PC-3 (cell line): ENCODE measurements around the gene PIGV. TPM values are rescaled to one million over a fixed set of nuclear protein-coding genes. Genes with fewer than 3 reads are reported as not detected.

Experiments used
- ATAC-seq: fragments of 200-7000 bp; cut with Tn5 transposase; 2 replicates; pipeline ENCODE4 v1.9.1; 2020; ENCODE audit warnings: mild to moderate bottlenecking, moderate library complexity
- BruUV-seq: library from RNA; stranded (reverse); fragments of 400-500 nt; replicated peaks from 2 replicates; lab custom pipeline; 2021; lab: Mats Ljungman, UMichigan
- CTCF ChIA-PET: fragments of 300-600 bp; sonication (Branson Sonifier 250); formaldehyde crosslinking; loops from one replicate; lab custom pipeline; 2022; ENCODE audit warnings: antibody characterized with exemption; lab: Charles Lee
- POLR2A ChIA-PET: fragments of 300-600 bp; sonication (Branson Sonifier 250); formaldehyde crosslinking; loops from one replicate; lab custom pipeline; 2022; ENCODE audit warnings: antibody characterized with exemption; ENCODE audit not compliant: unreplicated experiment; lab: Charles Lee
- DNase-seq: peaks from one replicate; pipeline ENCODE4 v3.0.0-alpha.2; 2015
- H2AFZ ChIP-seq: fragments of 300-600 bp; sonication (generic); 2 replicates; pipeline ENCODE4 v1.6.0; 2016; ENCODE audit warnings: antibody characterized with exemption, low read length
- H3F3A ChIP-seq: fragments of 300-600 bp; sonication (generic); one replicate; pipeline ENCODE4 v1.6.0; 2017; ENCODE audit warnings: antibody characterized with exemption, low read length, control low read depth, mild to moderate bottlenecking; ENCODE audit not compliant: unreplicated experiment
- H3K27ac ChIP-seq: fragments of 300-600 bp; sonication (generic); 2 replicates; pipeline ENCODE4 v1.5.1; 2016; ENCODE audit warnings: mild to moderate bottlenecking, low read length
- H3K27me3 ChIP-seq: fragments of 300-600 bp; sonication (generic); 2 replicates; pipeline ENCODE4 v1.6.1; 2016; ENCODE audit warnings: low read length, mixed read lengths
- H3K36me3 ChIP-seq: fragments of 300-600 bp; sonication (generic); 2 replicates; pipeline ENCODE4 v1.6.1; 2016; ENCODE audit warnings: low read depth, mixed run types, low read length, mixed read lengths
- H3K4me1 ChIP-seq: fragments of 300-600 bp; sonication (generic); 2 replicates; pipeline ENCODE4 v1.5.1; 2016; ENCODE audit warnings: low read length; ENCODE audit not compliant: insufficient read depth
- H3K4me2 ChIP-seq: fragments of 300-600 bp; sonication (generic); 2 replicates; pipeline ENCODE4 v1.6.0; 2016; ENCODE audit warnings: low read length
- H3K4me3 ChIP-seq: fragments of 300-600 bp; sonication (generic); 2 replicates; pipeline ENCODE4 v1.5.1; 2016; ENCODE audit warnings: mild to moderate bottlenecking, low read length, mixed read lengths
- H3K79me2 ChIP-seq: fragments of 300-600 bp; sonication (generic); 2 replicates; pipeline ENCODE4 v1.6.1; 2017; ENCODE audit warnings: low read length, mixed read lengths
- H3K9ac ChIP-seq: fragments of 300-600 bp; sonication (generic); 2 replicates; pipeline ENCODE4 v1.6.0; 2016; ENCODE audit warnings: mild to moderate bottlenecking, low read length
- H3K9me2 ChIP-seq: fragments of 300-600 bp; sonication (generic); replicated peaks from 2 replicates; pipeline ENCODE4 v1.6.1; 2016; ENCODE audit warnings: mixed run types, low read length, mixed read lengths
- H3K9me3 ChIP-seq: fragments of 300-600 bp; sonication (generic); 2 replicates; pipeline ENCODE4 v1.6.1; 2016; ENCODE audit warnings: low read length, mixed read lengths
- H4K20me1 ChIP-seq: fragments of 300-600 bp; sonication (generic); 2 replicates; pipeline ENCODE4 v1.6.1; 2016; ENCODE audit warnings: low read length, mixed read lengths
- CTCF ChIP-seq: fragments of 300-600 bp; sonication (generic); conservative IDR thresholded peaks from 2 replicates; pipeline ENCODE4 v1.5.1; 2017; ENCODE audit warnings: antibody characterized with exemption, low read depth, mild to moderate bottlenecking, low read length
- EZH2 ChIP-seq: fragments of 300-600 bp; sonication (generic); IDR thresholded peaks from one replicate; pipeline ENCODE4 v1.6.1; 2017; ENCODE audit warnings: antibody characterized with exemption, mild to moderate bottlenecking, low read length; ENCODE audit not compliant: unreplicated experiment
- EZH2phosphoT487 ChIP-seq: fragments of 300-600 bp; sonication (generic); IDR thresholded peaks from 2 replicates; pipeline ENCODE4 v1.6.1; 2018; ENCODE audit warnings: mild to moderate bottlenecking, antibody characterized with exemption, low read length, borderline replicate concordance
- intact Hi-C: fragments of 100-400 bp; cut with micrococcal nuclease; formaldehyde crosslinking; loops from 2 replicates; pipeline ENCODE4 v1.9.0; 2023
- total RNA-seq: library from RNA; depleted of rRNA; stranded (reverse); fragments of >200 nt; gene quantifications from 2 replicates; pipeline ENCODE4 v1.2.3, GENCODE V29; 2014

PIGV gene
- total RNA-seq, 1 experiment from 2014 or later: 6.0 TPM

- CTCF ChIA-PET: no interaction called here
- intact Hi-C loops: no loop called here
- 0 out of 2 replicates have a peak, but pooled peaks cover 3% of the 10 kb centered on the region for H4K20me1 ChIP-seq
- no peak overlapping the region for H3K4me2 ChIP-seq
- BruUV-seq: no TSS peak
- no peaks in the 10 kb centered on the region for H3K9me2 ChIP-seq
- ATAC-seq (no peak), DNase-seq (no peak)
- no peaks in the 10 kb centered on the region for H3K27me3 ChIP-seq
- H3K9me3 ChIP-seq: no peaks in the 10 kb centered on the region
- no peak overlapping the region for H2AFZ ChIP-seq
- peaks cover 16% of the 10 kb centered on the region for H3K4me1 ChIP-seq
- peaks cover 72% of the 10 kb centered on the region for H3K79me2 ChIP-seq
- no peak overlapping the region for H3K27ac ChIP-seq
- no peak overlapping the region for H3K9ac ChIP-seq
- peaks cover 67% of the 10 kb centered on the region for H3K36me3 ChIP-seq
- POLR2A ChIA-PET: no interaction called here
- TF ChIP-seq CTCF (no peak), EZH2phosphoT487 (no peak), EZH2 (no peak)
- no peaks in the 10 kb centered on the region for H3F3A ChIP-seq
- no peak overlapping the region for H3K4me3 ChIP-seq
Observed at GRCh38 chr1:26740023-26740634, 47.6 kb upstream of the PIGV start.

- H3K79me2 ChIP-seq: peaks cover 72% of the 10 kb centered on the region
- H3K27me3 ChIP-seq: no peaks in the 10 kb centered on the region
- CTCF ChIA-PET: no interaction called here
- no peaks in the 10 kb centered on the region for H3F3A ChIP-seq
- no peak overlapping the region for H3K4me2 ChIP-seq
- H3K9ac ChIP-seq: no peak overlapping the region
- H3K9me3 ChIP-seq: no peaks in the 10 kb centered on the region
- H3K4me3 ChIP-seq: no peak overlapping the region
- intact Hi-C loops: no loop called here
- no TSS peak for BruUV-seq
- DNase-seq (no peak), ATAC-seq (no peak)
- H3K36me3 ChIP-seq: peaks cover 69% of the 10 kb centered on the region
- no peak for TF ChIP-seq EZH2
- no peak for TF ChIP-seq EZH2phosphoT487
- no peak for TF ChIP-seq CTCF
- no peak overlapping the region for H3K27ac ChIP-seq
- POLR2A ChIA-PET: no interaction called here
- H3K9me2 ChIP-seq: no peaks in the 10 kb centered on the region
- peaks cover 16% of the 10 kb centered on the region for H3K4me1 ChIP-seq
- H4K20me1 ChIP-seq: 0 out of 2 replicates have a peak, but pooled peaks cover 3% of the 10 kb centered on the region
- H2AFZ ChIP-seq: no peak overlapping the region
Observed at GRCh38 chr1:26740952-26741351, 46.8 kb upstream of the PIGV start.

GRCh38 chr1:26743426-26744059, 44.2 kb upstream of the PIGV start:
- Histone ChIP-seq H2AFZ (no peak overlapping the region), H3K9me2 (no peaks in the 10 kb centered on the region), H3K9ac (no peak overlapping the region), H3K4me2 (no peak overlapping the region), H3K9me3 (no peaks in the 10 kb centered on the region), H3K4me3 (no peak overlapping the region), H3K79me2 (peaks cover 87% of the 10 kb centered on the region), H3K4me1 (peaks cover 16% of the 10 kb centered on the region), H3K36me3 (peaks cover 76% of the 10 kb centered on the region), H3F3A (no peaks in the 10 kb centered on the region), H3K27ac (peak overlapping the region; percentile 50; the same call in 1 of the 2 replicates), H3K27me3 (no peaks in the 10 kb centered on the region), H4K20me1 (0 out of 2 replicates have a peak, but pooled peaks cover 3% of the 10 kb centered on the region)
- no peak for TF ChIP-seq EZH2
- no peak for TF ChIP-seq CTCF
- ChIA-PET CTCF (no interaction called here), POLR2A (interaction anchor here (0.6 kb wide), 1 partner anchor 134 kb away, joined by 3 read pairs; no protein-coding TSS in a partner anchor)
- BruUV-seq: no TSS peak
- no peak for DNase-seq
- no peak for ATAC-seq
- intact Hi-C loops: no loop called here
